GM23338 (cell line): ENCODE measurements around the gene NLK. TPM values are rescaled to one million over a fixed set of nuclear protein-coding genes. Genes with fewer than 3 reads are reported as not detected.

ENCODE experiments used
- ATAC-seq: fragments of 200-7000 bp; cut with Tn5 transposase; 3 replicates; pipeline ENCODE4 v1.9.1; 2020
- DNase-seq: peaks from one replicate; pipeline ENCODE4 v3.0.0-alpha.2; 2015; ENCODE audit warnings: low spot score
- H2AFZ ChIP-seq: fragments of 200-600 bp; sonication (generic); 2 replicates; pipeline ENCODE4 v1.8.0; 2016; ENCODE audit warnings: antibody characterized with exemption, mild to moderate bottlenecking, moderate library complexity
- H3F3A ChIP-seq: fragments of 200-600 bp; sonication (generic); replicated peaks from 2 replicates; pipeline ENCODE4 v1.8.0; 2017; ENCODE audit warnings: antibody characterized with exemption, mixed run types, low read depth
- H3K27ac ChIP-seq: fragments of 200-600 bp; sonication (generic); 2 replicates; pipeline ENCODE4 v1.6.1; 2016; ENCODE audit warnings: low read depth
- H3K27me3 ChIP-seq: fragments of 200-600 bp; sonication (generic); 2 replicates; pipeline ENCODE4 v1.8.0; 2016; ENCODE audit warnings: mild to moderate bottlenecking, mixed run types, moderate library complexity; ENCODE audit not compliant: insufficient read depth
- H3K36me3 ChIP-seq: fragments of 200-600 bp; sonication (generic); 2 replicates; pipeline ENCODE4 v1.8.0; 2016; ENCODE audit warnings: mild to moderate bottlenecking; ENCODE audit not compliant: insufficient read depth
- H3K4me1 ChIP-seq: fragments of 200-600 bp; sonication (generic); 2 replicates; pipeline ENCODE4 v1.8.0; 2016; ENCODE audit warnings: mild to moderate bottlenecking, moderate library complexity; ENCODE audit not compliant: insufficient read depth
- H3K4me2 ChIP-seq: fragments of 200-600 bp; sonication (generic); 2 replicates; pipeline ENCODE4 v1.7.1; 2017; ENCODE audit warnings: mixed run types
- H3K4me3 ChIP-seq: fragments of 200-600 bp; sonication (generic); 2 replicates; pipeline ENCODE4 v1.6.1; 2016; ENCODE audit warnings: mixed run types
- H3K79me2 ChIP-seq: fragments of 200-600 bp; sonication (generic); replicated peaks from 2 replicates; pipeline ENCODE4 v1.8.0; 2017; ENCODE audit warnings: mild to moderate bottlenecking; ENCODE audit not compliant: insufficient read depth
- H3K9me2 ChIP-seq: fragments of 200-600 bp; sonication (generic); 2 replicates; pipeline ENCODE4 v1.8.0; 2017; ENCODE audit not compliant: insufficient read depth
- H4K20me1 ChIP-seq: fragments of 200-600 bp; sonication (generic); replicated peaks from 2 replicates; pipeline ENCODE4 v1.8.0; 2017; ENCODE audit warnings: mild to moderate bottlenecking; ENCODE audit not compliant: insufficient read depth
- H3K27ac Mint-ChIP-seq: 2 replicates; pipeline ENCODE4 v1.8.0; 2020; ENCODE audit warnings: inconsistent platforms, mild to moderate bottlenecking, moderate library complexity, mixed read lengths
- H3K27me3 Mint-ChIP-seq: 3 replicates; pipeline ENCODE4 v1.8.0; 2022; ENCODE audit warnings: low read depth, mild to moderate bottlenecking, moderate library complexity, mixed read lengths, inconsistent platforms; ENCODE audit not compliant: insufficient read depth, poor library complexity
- H3K36me3 Mint-ChIP-seq: 3 replicates; pipeline ENCODE4 v1.8.0; 2021; ENCODE audit warnings: low read depth, mild to moderate bottlenecking, inconsistent platforms, moderate library complexity, mixed read lengths
- H3K4me1 Mint-ChIP-seq: 3 replicates; pipeline ENCODE4 v1.8.0; 2020; ENCODE audit warnings: mild to moderate bottlenecking, inconsistent platforms, mixed read lengths
- H3K4me3 Mint-ChIP-seq: 3 replicates; pipeline ENCODE4 v1.8.0; 2021; ENCODE audit warnings: moderate library complexity, mild to moderate bottlenecking, inconsistent platforms, mixed read lengths
- H3K9me3 Mint-ChIP-seq: 3 replicates; pipeline ENCODE4 v1.8.0; 2020; ENCODE audit warnings: moderate library complexity, mild to moderate bottlenecking, inconsistent platforms, mixed read lengths
- CREB1 ChIP-seq: fragments of 250-450 bp; sonication (Bioruptor Pico); IDR thresholded peaks from 2 replicates; pipeline ENCODE4 v1.5.0; 2020; ENCODE audit warnings: low read depth, mild to moderate bottlenecking, moderate library complexity
- CTCF ChIP-seq, 2 experiments: fragments of 200-600 bp in 1 of 2; sonication (generic) in 1 of 2; conservative IDR thresholded peaks; 2 replicates each; pipeline versions ENCODE4 v1.5.1 to v1.6.1; 2016 to 2017; ENCODE audit warnings: antibody characterized with exemption in 2 of 2, low read depth in 2 of 2, mild to moderate bottlenecking in 2 of 2, moderate library complexity in 1 of 2
- ETS1 ChIP-seq: IDR thresholded peaks from 2 replicates; pipeline ENCODE4 v1.6.1; 2016; ENCODE audit warnings: antibody characterized with exemption
- EZH2phosphoT487 ChIP-seq: fragments of 200-600 bp; sonication (generic); IDR thresholded peaks from one replicate; pipeline ENCODE4 v1.8.1; 2018; ENCODE audit warnings: antibody characterized with exemption; ENCODE audit not compliant: unreplicated experiment
- JUNB ChIP-seq: IDR thresholded peaks from one replicate; pipeline ENCODE4 v1.6.1; 2016; ENCODE audit warnings: antibody characterized with exemption; ENCODE audit not compliant: unreplicated experiment
- POLR2AphosphoS5 ChIP-seq: IDR thresholded peaks from 2 replicates; pipeline ENCODE4 v1.6.1; 2016; ENCODE audit warnings: antibody characterized with exemption, low read depth
- REST ChIP-seq: IDR thresholded peaks from one replicate; pipeline ENCODE4 v1.6.1; 2018; ENCODE audit warnings: antibody characterized with exemption; ENCODE audit not compliant: unreplicated experiment
- STAT1 ChIP-seq: IDR thresholded peaks from one replicate; pipeline ENCODE4 v1.6.1; 2016; ENCODE audit warnings: antibody characterized with exemption; ENCODE audit not compliant: unreplicated experiment
- polyA plus RNA-seq: library from polyadenylated mRNA; unstranded; fragments of >200 nt; fragmentation: Nextera tagmentation; extraction: Ambion mirVana; gene quantifications from 2 replicates; pipeline ENCODE4 v1.2.1, GENCODE V29; 2016
- total RNA-seq: library from RNA; depleted of rRNA; stranded (reverse); fragments of >200 nt; shearing (Covaris generic); gene quantifications from 2 replicates; pipeline ENCODE4 v1.2.3, GENCODE V29; 2014

The NLK gene
- total and polyA plus RNA-seq, 2 experiments from 2014 or later: 34.7 to 78.5 TPM

GRCh38 chr17:28069061-28069460 lies 26.6 kb downstream of the NLK start (continued):
- no peak for TF ChIP-seq REST

GRCh38 chr17:28071179-28071578 lies 28.7 kb downstream of the NLK start:
- H3K27ac ChIP-seq: no peak overlapping the region
- ATAC-seq (no peak), DNase-seq (no peak)
- peaks cover 29% of the 10 kb centered on the region for H3K4me1 ChIP-seq
- H4K20me1 ChIP-seq: peaks cover 10% of the 10 kb centered on the region; the same call in 1 of the 2 replicates
- Mint-ChIP-seq H3K27me3 (no peaks in the 10 kb centered on the region), H3K9me3 (peaks cover 2% of the 10 kb centered on the region; the same call in 2 of the 3 replicates), H3K4me3 (no peak overlapping the region), H3K27ac (no peak overlapping the region), H3K36me3 (peaks cover 19% of the 10 kb centered on the region; the same call in 2 of the 3 replicates), H3K4me1 (peaks cover 38% of the 10 kb centered on the region)
- H3K4me2 ChIP-seq: no peak overlapping the region
- no peaks in the 10 kb centered on the region for H3K36me3 ChIP-seq
- no peaks in the 10 kb centered on the region for H3K9me2 ChIP-seq
- no peaks in the 10 kb centered on the region for H3K27me3 ChIP-seq
- H3F3A ChIP-seq: no peaks in the 10 kb centered on the region
- H3K79me2 ChIP-seq: peaks cover 100% of the 10 kb centered on the region
- no peak overlapping the region for H3K4me3 ChIP-seq
- no peak overlapping the region for H2AFZ ChIP-seq
- TF ChIP-seq CREB1 (CRISPR knock-in tag) (no peak), POLR2AphosphoS5 (no peak), EZH2phosphoT487 (no peak), ETS1 (no peak), STAT1 (no peak), CTCF (conservative IDR thresholded peaks at IDR 0.05; ENCODE audit: low read depth in 2 of 2) (no peak), JUNB (no peak)
